GM21529 (cell line): ENCODE data around the gene HTR2B.
A peak's percentile ranks its signal among the peaks of the same experiment; 100 is the strongest.
"Not testable (repeated sequence)": the region's sequence is repeated elsewhere in the genome, so short reads cannot be mapped to it uniquely, and the experiment has no call there.

Experiments
- ATAC-seq: cut with Tn5 transposase; IDR thresholded peaks from one replicate; pipeline ENCODE4 v1.9.1; 2021; ENCODE audit not compliant: unreplicated experiment

The HTR2B gene

DNA sequence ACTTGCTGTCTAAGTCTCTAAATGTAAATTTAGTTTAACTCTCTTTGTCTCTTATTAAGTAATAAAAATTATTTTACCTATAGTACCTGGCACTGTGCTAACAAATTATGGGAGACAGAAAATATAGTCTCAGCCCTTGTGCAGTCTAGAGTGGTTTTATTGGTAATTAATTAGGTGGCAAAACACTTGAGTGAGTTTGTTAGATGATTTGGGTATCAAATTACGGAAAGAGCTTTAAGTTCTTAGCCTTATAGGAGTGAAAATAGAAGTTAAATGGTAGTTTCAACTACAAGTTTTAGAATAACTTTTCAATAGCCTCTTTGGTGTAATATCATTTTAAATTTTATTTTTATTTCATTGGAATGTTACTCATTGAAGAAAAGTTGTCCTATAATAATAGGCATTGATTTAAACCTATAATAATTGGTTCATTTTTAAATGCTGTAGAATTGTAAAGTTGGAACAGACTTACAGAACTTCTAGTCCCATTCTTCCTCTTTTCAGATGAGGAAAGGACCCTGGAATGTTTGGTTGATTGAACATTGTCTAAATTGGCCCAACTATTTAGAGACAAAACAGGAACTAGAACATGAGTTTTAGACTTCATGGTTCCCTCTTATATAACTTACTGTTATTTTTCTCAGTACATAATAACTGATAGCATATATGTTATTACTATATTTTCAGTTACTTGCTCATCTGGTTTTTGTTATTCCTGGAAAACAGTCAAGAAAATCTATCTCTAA is 10.2 kb upstream of the HTR2B start:
- no peak for ATAC-seq

DNA sequence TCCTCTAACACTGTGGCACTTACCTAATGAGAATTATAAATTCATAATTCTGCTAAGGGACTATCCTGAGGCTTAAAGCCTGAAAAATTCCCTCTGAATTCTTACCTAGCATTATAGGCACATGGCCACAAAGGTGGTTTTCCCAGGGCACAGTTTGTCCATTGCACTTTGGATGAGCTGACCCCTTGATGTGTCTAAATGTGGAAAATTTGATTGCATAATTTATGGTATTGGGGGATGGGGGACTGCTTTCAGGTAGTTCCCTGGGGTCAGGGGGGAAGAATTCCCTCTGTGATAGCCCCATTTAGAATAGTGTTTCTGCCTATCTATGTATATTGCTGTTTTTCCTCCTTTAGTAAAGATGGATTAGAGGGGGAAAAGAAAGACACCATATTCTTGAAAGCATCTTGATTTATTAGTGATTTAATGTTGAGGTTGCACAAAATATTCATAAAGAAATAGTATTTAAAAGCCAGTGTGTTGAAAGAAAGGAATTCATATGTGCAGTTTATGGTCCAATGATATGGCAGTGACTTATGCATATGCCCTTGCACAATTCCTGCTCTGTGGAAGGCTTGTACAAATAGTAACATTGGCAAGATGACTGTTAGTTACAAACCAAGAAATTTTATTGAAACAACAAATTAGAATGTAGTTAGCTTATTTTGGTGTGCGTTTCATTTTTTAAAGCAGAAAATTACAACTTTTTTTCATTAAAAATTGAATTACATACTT is 8.7 kb upstream of the HTR2B start:
- no peak for ATAC-seq

DNA sequence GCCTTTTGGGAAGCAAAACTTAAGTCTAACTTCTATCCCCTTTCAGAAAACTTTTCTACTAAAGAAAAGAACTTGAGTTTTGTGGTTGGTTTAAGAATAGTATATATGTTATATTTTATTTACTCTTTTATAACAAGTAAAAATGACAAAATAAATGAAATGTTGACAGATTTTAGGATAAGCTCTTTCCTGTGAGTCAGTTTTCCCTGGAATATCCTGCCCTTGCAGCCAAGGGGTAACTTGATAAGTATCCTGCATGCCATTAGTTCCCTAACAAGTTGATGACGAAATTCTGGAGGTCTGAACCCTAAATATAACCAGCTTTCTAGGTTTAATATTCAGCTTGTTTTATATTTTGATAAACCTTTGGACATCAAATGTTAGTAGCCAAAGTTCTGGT is 7.3 kb upstream of the HTR2B start:
- ATAC-seq: no peak

DNA sequence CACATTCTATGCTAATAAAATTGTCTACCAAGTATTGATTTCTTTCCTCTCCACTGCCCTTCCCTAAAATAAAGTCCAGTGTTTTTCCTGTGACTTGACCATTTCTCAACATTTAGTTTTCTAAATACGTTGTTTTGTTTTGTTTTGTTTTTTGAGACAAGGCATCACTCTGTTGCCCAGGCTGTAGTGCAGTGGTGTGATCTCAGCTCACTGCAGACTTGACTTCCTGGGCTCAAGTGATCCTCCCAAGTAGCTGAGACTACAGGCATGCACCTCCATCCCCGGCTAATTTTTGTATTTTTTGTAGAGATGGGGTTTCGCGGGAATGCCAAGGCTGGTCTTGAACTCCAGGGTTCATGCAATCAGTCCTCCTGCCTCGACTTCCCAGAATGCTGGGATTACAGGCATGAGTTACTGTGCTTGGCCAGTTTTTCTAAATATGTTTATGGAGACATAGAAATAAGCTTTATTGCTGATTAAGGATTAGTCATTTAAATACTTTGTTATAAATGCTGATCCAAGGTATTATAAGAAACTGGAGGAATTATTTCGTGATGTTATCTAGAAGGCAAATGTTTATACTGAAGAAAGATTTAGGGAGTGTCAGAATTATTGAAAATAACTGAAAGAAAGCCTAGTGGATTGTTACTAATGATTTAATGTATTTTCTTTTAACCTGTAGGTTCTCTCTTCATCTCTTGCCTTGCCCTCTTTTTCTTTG is 5.7 kb upstream of the HTR2B start:
- ATAC-seq: no peak

DNA sequence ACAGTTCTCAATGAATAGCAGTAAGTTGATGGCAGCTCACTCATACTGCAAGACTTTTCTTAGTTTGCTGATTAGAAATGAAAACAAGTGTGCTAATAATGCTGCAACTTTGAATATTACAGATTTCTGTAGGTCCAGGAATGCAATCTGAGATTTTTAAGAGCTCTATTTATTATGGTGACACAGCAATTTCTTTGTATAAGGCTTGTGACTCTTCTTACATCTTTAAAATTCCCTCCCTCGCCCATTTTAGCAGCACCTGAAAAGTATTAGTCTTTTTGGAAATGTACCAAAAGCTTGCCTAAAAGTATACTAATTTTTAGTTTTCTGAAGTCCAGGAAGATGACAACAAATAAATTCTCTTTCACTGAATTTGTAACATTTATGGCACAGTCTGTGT is 4.4 kb upstream of the HTR2B start:
- ATAC-seq: no peak

DNA sequence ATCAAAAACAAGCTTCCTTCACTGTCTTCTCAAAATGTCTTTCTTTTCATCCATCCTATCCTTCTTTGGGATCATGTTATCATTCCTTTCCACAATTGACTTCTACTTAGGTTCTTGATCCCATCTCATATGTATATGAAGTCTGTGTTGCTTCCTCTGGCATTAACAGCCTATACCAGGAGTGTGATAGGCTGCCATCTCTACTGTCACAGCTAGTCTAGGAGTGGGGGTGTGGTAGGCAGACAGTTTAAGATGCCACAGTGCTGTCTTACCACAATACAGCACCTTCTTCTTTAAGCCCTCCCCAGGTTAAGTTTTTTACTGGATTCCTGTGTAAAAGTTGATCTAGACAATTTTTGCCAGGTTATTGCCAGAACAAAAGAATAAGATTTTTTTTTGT is 3.7 kb upstream of the HTR2B start:
- ATAC-seq: no peak

DNA sequence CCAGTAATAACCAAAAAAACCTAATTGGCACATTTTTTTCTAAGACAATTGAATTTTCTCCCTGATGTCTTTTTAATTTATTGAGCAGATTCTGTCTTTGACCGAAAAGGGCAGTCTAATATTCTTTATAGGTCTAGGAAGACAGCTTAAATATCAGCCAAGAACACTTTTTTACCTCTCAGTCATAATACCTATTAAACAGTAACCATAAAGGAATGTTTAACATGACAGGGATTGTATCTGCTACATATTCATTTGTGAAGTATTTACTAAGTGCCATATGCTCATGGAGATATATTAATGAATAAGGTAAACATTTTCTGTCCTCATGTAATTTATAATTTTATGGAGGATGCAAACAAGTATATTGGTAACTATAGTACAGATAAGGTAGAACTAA is 3.1 kb upstream of the HTR2B start:
- no peak for ATAC-seq

DNA sequence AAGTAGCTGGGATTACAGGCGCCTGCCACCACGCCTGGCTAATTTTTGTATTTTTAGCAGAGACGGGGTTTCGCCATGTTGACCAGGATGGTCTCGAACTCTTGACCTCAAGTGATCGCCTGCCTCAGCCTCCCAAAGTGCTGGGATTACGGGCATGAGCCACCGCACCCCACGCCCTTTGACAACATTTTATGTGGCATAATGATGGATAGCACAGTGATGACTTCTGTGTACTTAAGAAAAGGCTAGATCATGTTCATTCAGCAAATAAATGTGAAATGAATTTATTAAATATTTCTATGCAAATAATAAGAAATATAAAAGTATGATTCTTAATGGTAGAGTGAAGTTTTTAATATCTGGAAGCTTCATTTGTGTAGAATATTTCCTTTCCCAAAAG is 2.6 kb upstream of the HTR2B start:
- no peak for ATAC-seq

DNA sequence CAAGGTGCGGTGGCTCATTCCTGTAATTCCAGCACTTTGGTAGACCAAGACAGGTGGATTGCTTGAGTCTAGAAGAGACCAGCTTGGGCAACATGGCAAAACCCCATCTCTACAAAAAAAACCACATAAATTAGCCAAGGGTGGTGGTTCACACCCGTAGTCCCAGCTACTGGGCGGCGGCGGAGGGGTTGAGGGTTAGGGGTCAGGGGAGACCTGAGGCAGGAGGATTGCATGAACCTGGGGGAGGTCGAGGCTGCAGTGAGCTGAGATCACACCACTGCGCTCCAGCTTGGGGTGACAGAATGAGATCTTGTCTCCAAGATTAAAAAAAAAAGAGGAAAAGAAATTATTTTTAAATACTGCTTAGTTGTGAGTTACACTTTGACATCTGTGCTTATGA is 1.3 kb upstream of the HTR2B start:
- ATAC-seq: no peak

DNA sequence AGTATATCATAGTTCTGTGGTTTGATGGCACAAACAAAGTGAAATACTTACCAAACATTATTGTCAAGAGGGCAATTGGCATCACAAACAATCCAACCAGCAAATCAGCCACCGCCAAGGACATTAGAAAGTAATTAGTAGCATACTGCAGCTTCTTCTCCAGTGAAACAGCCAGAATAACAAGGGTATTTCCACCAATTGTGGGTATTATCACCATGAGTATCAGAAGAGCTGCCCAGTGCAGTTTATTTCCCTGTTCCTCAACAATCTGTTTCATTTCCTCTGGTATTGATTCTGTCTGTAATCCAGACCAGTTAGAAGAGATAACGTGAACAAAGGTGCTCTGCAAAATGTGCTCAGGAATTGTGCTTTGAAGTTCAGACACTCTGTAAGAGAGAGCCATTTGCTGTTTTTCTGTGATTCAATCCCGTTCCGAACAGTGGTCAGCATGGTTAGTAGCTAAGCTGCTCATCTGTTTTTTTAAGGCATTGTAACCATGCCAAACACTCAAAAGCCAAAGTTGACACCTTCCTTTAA is 1.4 kb downstream of the HTR2B start:
- ATAC-seq: no peak

DNA sequence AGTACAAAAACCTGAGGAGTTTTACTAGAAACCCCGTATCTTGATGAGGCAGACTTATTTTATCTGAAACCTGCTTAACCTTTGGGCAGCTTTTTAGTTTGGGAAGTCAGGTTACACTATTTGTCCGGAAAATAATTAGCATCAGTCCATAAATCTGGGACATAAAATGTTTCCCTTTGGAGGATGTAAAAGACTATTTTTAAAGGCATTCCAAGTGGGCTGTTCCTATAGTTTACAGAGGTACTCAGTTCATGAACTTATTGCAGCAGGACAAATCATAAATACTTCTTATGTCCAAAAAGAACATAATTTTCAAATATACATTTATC is 6.3 kb downstream of the HTR2B start:
- no peak for ATAC-seq

DNA sequence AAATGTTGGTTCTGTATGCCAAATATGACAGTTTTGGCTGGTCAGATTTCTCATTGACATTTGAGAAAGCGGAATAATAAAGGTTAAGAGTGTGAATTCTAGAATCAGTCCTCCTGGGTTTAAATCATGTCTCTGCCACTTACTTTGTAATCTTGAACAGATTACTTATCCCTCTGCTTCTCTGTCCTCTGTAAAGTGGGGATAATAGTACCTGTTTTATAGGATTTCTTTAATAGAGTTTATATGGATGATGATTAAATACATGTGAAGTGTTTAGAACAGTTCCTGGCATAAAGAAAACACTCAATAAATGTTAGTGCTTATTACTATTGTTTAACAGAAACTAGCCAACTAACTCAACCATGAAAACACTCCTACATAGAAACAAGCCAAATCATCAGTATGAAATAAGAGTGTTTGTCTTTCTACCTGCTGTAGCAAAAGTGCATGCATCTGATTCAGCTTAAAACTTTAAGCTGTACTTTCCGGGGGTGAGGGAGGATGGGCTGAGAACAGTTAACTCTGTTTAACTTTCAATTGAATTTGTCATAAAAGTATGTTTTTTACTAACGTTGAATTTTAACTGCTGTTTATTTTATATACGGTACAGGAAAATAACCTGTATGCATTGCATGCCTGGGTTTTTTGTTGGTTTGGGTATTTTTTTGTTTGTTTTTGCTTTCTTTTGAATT is 6.8 kb downstream of the HTR2B start:
- no peak for ATAC-seq

DNA sequence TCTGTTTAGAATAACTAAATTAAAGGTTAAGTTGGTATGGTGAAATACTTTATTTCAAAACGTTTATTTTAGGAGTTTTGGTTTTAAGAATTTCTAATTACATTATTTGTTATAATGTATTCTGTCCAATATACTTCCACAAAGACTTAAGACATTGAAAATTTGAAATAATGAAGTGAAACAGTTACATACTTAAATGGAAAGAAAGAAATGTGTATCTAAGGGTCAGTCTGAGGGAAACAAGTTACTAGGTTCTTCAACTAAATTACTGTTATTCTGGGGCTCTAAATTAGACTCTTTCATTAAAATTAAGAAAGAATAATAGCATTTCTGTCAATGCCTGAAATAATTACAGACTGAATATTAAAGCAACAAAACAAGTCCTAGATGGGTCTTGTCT is 7.7 kb downstream of the HTR2B start:
- no peak for ATAC-seq

DNA sequence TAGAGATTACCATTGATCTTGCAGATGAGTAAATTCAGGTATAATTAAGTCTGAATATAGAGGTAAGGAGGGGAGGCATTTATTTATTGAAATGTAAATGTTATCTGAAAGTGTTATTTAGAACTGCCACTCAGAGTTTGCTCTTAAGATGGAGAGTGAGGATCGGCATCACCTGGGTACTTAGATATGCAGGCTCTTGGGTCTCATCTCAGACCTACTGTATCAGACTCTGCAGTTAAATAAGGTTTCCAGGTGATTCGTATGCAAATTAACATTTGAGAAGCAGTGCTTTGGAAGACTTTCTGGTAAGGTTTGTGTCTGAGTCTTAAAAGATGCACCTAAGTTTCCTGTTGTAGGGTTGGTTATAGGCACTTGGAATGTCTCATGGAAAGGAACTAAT is 9.2 kb downstream of the HTR2B start:
- ATAC-seq: no peak

DNA sequence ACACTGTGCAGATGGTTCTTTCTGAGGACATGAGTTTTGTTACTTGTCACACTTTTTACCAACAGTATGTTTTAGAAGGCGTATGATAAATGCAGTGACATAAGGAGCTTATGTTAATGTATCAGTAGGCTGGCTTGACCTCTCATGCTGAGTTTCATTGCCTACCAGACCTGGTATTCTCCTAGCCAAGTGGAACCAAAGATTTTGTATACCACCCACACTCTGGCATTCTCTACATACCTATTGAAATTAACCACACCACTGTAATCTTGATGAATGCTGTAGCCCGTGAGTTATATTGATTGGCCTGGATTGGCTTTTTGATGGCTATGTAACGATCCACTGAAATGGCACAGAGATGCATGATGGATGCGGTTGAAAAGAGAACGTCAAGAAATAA is 11.4 kb downstream of the HTR2B start:
- no peak for ATAC-seq

DNA sequence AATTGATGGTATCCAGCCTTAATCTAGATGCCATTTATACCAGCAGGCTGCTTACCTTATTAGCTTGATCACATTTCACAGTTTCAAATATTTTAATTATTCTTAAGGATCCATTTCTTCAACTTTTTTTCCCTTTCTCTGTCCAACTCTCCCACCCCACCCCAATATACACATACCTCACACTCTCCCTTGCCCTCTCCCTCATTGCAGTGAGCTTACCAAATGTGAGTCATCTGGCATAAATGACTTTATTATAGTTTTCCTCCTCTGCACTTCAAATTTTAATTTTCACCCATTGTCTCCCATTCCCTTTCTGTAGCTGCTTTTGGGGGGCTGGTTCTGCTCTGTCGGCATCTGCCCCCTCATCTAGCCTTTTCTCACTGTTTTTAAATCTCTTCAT is 12.9 kb downstream of the HTR2B start:
- ATAC-seq: no peak

DNA sequence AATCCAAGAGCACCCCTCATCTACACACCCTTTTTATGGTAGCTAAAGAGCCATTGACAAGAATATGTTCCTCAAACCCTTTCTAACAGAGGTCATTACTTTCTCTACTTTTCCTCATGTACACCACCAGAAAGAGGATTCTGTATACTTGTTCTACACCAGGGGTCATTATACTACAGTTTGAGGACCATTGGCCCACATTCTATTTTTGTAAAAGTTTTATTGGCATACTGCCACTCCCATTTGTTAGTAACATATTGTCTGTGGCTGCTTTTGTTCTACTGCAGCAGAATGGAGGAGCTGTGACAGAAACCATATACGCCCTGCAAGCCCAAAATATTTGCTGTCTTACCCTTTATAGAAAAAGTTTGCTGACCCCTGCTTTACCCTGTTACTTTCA is 14.3 kb downstream of the HTR2B start:
- no peak for ATAC-seq

DNA sequence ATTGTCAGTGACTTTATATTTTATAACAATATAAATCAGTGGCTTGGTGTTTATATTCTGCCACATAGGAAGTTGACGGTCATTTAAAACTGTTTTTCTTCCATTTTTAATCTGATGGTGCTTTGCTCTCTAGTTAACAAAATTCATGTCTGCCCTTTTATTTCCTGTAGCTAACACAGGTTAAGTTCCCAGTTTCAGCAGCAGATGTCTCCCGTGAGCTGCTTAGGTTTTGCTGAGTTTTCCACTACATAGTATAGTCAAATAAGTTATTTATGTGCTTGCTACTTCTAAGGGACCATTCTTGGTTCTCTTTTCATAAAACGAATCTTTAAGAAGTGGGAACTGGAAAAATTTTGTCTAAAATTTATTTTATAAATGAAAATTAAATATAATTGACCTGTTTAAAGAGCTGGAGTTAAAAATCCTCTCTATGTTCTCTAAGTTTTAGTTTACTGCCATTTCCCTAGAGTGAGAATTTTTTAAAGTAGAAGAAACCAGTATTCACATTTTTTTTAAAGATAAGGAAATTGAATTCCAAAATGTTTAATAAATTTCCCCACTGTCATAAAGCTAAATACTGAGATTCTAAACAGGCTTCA is 20.6 kb downstream of the HTR2B start:
- peak; percentile 81 for ATAC-seq

DNA sequence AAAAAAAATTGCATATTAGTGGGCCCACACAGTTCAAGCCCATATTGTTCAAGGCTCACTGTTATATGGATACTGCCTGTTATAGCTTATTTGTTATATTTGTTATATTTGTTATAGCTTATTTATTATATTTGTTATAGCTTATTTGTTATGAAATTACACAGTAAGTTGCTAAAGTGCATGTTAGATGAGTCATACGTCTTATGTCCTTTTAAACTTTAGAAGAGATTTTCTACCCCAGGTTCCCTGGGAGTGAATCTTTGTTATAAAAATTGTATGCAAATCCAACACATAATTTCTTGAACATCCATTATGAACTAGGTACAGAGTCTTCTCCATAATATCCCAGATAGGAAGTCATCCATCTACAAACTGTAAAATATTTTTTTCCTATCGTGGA is 22.1 kb downstream of the HTR2B start:
- ATAC-seq: no peak

DNA sequence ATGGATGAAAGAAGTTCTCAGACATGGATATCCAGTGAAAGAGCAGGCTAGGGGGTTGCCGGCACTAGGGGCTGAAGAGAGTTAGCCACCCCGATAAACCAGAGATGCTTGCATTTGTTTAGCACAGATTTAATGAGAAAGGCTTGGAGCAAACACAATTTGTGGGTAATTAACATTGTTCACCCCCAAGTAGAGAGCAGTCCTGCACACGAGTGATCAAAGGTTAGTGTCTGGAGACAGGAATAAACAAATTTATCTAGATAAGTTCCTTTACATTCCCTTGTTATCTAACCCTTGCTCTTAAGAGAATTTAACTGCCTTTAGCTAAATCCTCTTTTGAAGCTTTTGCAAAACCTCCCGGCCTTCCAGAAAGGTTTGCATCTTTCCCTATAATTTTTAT is 23.9 kb downstream of the HTR2B start:
- ATAC-seq: no peak

DNA sequence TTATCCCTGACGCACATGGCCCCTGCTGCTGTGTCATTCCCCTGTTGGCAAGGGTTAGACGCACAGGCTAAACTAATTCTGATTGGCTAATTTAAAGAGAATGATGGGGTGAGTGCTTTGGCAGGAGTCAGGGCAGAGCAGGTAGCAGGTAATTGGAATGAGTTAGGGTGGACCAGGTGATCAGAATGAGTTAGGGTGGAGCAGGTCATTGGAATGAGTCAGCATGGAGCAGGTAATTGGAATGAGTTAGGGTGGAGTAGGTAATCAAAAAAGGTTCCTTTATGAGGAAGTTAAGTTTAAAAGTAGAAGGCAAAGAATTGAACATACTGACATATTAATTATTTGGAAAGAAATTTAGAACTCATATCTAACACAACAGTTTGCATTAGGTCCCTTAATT is 24.5 kb downstream of the HTR2B start:
- ATAC-seq: not testable (repeated sequence)
